Measurements from ENCODE around the gene STRADA. TPM values are rescaled to one million over a fixed set of nuclear protein-coding genes. Genes with fewer than 3 reads are reported as not detected.
A peak's percentile ranks its signal among the peaks of the same experiment; 100 is the strongest.

Gene STRADA
- polyA plus RNA-seq, 3 donors from 2014 or later = 22.3 to 34.9 (median 33.0) TPM

DNA sequence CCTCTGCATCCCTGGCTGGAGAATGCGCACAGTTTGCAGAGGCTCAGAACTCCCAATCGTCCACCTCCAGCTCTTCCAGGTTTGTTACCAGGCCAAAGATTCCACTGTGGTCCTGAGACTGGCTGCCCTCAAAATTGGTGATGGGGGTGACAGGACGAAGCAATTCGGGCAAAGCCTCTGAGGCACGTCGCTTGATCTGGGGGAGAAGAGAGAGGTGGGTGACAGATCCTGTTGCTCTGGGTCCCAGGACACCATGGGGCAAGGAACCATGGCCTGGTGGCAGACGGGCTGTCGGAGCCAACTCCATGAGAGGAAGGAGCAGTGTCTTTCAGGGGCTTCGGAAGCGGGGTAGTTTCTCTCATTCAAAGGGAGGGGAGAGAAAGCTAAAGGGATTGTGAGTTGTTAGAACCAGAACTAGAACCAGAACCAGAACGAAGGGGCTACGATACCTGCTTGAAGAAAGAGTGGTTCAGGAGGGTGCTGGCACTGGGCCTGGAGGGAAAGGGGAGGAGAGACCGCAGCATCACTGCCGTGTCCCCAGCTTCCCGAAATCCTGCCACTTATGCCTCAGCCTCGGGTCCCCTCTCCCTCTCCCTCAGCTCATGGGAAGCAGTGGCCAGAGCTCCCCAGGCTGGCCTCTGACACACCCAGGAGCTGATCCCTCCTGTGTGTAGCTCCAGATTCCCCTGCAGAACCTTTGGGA, 37.9 kb downstream of the STRADA start:
- DNase-seq = no peak
- no peaks in the 10 kb centered on the region for H3K9me3 Mint-ChIP-seq
- peaks cover 68 to 72% of the 10 kb centered on the region in 2 donors for H3K4me1 Mint-ChIP-seq
- H3K4me3 Mint-ChIP-seq = peak overlapping the region; percentile 63 to 95 (median 91)
- peaks cover 13 to 31% (median 17%) of the 10 kb centered on the region in 3 donors for H3K27me3 Mint-ChIP-seq (ENCODE audit: low read depth in 3 of 3)
- H3K36me3 Mint-ChIP-seq = peaks cover 0 to 13% (median 6%) of the 10 kb centered on the region in 3 donors
- H3K27ac Mint-ChIP-seq = peak overlapping the region; percentile 91 to 99 (median 96)

DNA sequence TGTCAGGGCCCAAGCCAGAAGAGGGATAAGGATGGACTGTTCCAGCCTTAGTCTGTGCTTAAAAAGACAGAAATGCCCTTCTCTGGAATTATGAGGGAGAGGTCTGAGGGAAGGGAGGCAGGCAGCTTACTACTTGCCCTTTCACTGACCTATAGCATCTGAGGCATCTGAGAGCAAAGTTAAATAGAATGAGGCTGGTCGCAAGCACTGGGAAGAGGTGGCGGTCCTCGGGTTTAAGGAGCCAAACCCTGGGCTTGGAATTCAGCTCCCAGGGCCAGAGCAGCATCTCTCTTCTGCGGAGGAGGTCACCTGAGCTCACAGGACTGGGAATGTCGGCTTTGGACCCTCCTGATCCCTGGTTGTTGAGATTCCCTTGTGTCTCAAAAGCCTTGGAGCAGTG, 38.6 kb downstream of the STRADA start:
- Mint-ChIP-seq H3K36me3 (peaks cover under 1 to 15% (median 6%) of the 10 kb centered on the region in 3 donors), H3K9me3 (no peaks in the 10 kb centered on the region), H3K27me3 (ENCODE audit: low read depth in 3 of 3) (peaks cover 20 to 34% (median 22%) of the 10 kb centered on the region in 3 donors), H3K4me3 (peak overlapping the region; percentile 90 to 95 (median 92)), H3K4me1 (peaks cover 62 to 65% of the 10 kb centered on the region in 2 donors), H3K27ac (peak overlapping the region; percentile 91 to 99 (median 96))
- DNase-seq = no peak

DNA sequence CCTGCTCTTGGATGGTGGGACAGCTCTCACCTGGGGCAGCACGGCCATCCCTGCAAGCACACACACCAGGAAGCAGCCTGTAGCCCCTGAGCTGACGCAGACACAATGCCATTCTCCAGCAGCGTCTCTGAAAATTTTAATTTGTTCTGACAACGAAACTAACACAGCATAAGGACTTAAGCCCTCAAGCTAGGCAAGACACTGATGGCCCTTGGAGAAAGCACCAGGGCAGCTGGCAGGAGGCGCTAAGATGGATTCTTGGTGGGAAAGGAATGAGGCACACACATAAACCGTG, 38.9 kb downstream of the STRADA start:
- Mint-ChIP-seq H3K9me3 (no peaks in the 10 kb centered on the region), H3K4me1 (peaks cover 66 to 67% of the 10 kb centered on the region in 2 donors), H3K27ac (peak overlapping the region; percentile 91 to 99 (median 96)), H3K27me3 (ENCODE audit: low read depth in 3 of 3) (peaks cover 23 to 37% (median 26%) of the 10 kb centered on the region in 3 donors), H3K36me3 (peaks cover 3 to 18% (median 9%) of the 10 kb centered on the region in 3 donors), H3K4me3 (peak overlapping the region; percentile 90 to 95 (median 92))
- no peak for DNase-seq

DNA sequence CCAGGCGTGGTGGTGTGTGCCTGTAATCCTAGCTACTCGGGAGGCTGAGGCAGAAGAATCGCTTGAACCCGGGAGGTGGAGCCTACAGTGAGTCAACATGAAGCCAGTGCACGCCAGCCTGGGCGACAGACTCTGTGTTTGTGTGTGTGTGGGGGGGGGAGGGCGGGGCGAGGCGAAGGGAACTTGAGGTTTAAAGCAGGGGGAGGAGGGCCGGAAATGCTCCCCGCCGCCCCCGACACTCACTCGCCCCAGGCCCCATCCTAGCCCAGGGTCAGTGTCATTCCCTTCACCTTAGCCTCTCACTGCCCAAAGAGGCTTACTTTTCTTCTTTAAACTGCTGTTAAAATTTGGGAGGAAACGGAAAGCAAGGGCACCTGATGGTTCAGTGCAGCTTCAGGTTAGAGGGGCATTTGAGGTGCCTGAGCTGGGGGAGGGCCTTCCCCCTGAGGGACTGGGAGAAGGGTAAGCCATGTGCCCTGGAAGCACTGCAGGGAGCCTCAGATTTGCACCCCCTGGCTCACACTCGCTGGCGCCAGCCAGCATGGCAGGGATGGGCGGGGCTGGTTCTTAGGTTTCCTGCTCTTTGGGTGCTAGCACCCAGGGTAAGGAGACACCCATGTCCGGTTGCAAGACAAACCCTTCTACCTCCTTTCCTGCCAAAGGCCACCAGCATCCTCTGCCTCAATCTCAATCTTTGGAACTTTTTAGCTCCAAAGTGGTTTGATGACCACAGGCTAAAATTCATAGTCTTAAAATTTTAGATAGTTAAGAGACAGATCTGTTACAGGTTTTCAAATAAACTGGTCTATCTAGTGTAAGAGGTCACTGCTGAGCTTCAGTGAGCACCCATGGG, 39.5 kb downstream of the STRADA start:
- Mint-ChIP-seq H3K9me3 (no peaks in the 10 kb centered on the region), H3K27me3 (ENCODE audit: low read depth in 3 of 3) (peaks cover 29 to 43% (median 29%) of the 10 kb centered on the region in 3 donors), H3K4me3 (peak overlapping the region; percentile 90 to 95 (median 92)), H3K4me1 (peaks cover 67 to 69% of the 10 kb centered on the region in 2 donors), H3K27ac (peak overlapping the region; percentile 91 to 99 (median 96)), H3K36me3 (peaks cover 3 to 18% (median 9%) of the 10 kb centered on the region in 3 donors)
- DNase-seq = peak; percentile 76 to 79 (median 79)

DNA sequence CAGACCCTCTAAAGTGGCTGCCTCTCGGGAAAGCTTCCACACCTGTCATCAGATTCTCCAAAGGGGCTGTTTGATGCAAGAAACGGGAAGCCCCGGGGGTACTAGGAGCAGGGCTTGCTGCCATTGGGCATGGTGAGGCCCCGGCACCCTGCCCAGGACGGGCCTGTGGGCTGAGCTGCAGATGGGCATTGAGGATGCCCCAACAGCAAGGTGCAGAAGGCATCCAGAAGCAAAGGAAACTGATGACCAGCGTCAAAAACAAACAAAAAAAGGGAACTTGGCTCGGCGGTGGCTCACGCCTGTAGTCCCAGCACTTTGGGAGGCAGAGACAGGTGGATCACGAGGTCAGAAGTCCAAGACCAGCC, 40.2 kb downstream of the STRADA start:
- peaks cover 3 to 21% (median 9%) of the 10 kb centered on the region in 3 donors for H3K36me3 Mint-ChIP-seq
- DNase-seq = no peak
- H3K9me3 Mint-ChIP-seq = no peaks in the 10 kb centered on the region
- H3K27ac Mint-ChIP-seq = peak overlapping the region; percentile 91 to 99 (median 96)
- H3K4me1 Mint-ChIP-seq = peaks cover 67 to 69% of the 10 kb centered on the region in 2 donors
- peaks cover 31 to 43% (median 33%) of the 10 kb centered on the region in 3 donors for H3K27me3 Mint-ChIP-seq (ENCODE audit: low read depth in 3 of 3)
- H3K4me3 Mint-ChIP-seq = peak overlapping the region; percentile 90 to 95 (median 92)

DNA sequence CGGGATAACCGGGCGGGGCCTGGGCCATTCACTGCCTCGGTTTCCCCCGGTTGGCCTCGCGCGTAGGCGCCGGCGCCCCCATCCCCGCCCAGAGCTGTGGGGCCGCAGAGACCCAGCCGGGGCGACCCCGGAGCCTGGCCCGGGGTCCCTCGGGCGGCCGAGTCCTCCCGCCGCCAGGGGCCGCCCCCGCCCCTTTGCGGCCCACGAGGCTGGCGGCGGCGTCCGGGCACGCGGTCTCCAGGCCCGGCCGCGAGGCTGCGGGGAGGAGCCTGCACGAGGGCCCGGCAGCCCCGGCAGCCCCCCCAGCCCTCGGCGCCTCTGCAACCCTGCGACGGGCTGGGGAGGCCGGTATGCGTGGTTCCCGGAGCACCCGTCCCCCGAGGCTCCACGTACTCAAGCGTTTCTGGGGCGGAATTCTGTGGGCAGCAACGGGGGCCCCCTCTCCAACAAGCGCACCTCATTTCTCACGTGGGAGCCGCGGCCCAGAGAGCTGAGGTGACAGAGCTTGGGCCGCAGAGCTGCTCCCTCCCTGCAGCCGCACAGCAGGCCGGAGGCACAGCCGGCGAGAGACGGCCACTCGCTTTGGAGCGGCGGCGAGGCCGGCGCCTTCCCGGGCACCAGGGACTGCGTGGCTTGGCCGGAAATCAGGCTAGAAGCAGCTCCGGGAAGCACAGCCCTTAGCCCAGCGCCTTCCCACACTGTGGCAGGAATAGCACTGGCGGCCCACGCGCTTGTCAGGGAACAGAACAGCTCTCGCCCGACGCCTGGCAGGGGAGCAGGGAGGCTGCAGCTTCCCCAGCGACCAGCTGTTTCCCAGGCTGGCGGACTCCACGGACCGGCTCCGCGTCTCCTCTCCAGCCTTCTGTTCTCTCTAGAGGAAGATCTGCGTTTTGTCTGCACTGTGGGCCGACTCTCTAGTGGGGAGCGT, 40.8 kb downstream of the STRADA start:
- DNase-seq = peak; percentile 78 to 81 (median 80)
- Mint-ChIP-seq H3K27me3 (ENCODE audit: low read depth in 3 of 3) (peaks cover 36 to 40% (median 37%) of the 10 kb centered on the region in 3 donors), H3K4me1 (peaks cover 67 to 69% of the 10 kb centered on the region in 2 donors), H3K36me3 (peaks cover 3 to 26% (median 9%) of the 10 kb centered on the region in 3 donors), H3K27ac (peak overlapping the region; percentile 91 to 99 (median 96)), H3K9me3 (no peaks in the 10 kb centered on the region), H3K4me3 (peak overlapping the region; percentile 90 to 95 (median 92))

DNA sequence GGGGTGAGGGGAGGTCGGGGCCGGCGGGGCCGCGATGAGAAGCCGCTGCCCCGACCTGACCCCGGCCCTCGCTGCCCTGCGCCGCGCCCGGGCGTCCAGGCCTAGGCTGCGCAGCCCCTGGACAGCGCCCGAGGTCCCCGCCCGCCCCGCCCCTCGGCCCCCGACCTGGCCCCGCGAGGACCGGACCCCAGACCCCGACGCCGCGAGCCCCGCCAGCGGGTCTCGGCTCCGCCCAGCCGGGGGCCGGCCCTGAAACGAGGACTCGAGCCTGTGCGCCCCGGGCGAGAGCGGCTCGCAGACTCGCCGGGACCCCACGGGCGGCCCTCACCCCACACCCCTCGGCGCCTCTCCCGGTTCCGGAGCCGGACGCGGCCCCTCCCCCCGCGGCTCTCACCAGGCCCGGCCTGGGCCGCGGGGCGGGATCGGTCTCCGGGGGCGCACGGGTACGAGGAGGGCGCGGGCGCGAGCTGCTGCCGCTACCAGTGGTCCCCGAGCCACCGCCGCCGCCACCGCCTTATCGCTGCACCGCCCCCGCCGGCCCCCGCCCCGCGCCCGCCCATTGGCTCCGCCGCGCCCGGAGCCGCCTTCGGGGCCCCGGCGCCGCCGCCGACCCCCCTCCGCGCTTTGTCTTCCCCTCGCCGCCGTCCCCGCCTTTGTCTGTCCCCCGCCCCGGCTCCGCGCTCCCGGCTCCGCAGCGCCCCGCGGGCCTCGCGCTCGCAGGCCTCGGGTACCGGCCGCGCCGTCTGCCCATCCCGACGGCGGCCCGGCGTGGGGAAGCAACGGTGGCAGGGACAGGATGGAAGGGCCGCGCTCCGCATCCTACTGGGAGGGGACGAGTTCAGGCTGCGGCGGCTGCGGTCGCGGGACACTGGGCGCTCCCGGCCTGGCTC, 41.7 kb downstream of the STRADA start, which contains the start of gene LIMD2:
Gene LIMD2 (minus strand): TSS at position 488 of the 890 bp plus-strand sequence. CDS start 827 bp downstream, outside the sequence.
- Mint-ChIP-seq H3K4me1 (peaks cover 67 to 69% of the 10 kb centered on the region in 2 donors), H3K27me3 (ENCODE audit: low read depth in 3 of 3) (peaks cover 39 to 45% (median 39%) of the 10 kb centered on the region in 3 donors), H3K36me3 (peaks cover 3 to 22% (median 9%) of the 10 kb centered on the region in 3 donors), H3K4me3 (peak within 1 kb of the TSS; percentile 92 to 99 (median 97)), H3K27ac (peak within 1 kb of the TSS; percentile 91 to 99 (median 96)), H3K9me3 (no peaks in the 10 kb centered on the region)
- DNase-seq = peak; percentile 79 to 84 (median 84)

DNA sequence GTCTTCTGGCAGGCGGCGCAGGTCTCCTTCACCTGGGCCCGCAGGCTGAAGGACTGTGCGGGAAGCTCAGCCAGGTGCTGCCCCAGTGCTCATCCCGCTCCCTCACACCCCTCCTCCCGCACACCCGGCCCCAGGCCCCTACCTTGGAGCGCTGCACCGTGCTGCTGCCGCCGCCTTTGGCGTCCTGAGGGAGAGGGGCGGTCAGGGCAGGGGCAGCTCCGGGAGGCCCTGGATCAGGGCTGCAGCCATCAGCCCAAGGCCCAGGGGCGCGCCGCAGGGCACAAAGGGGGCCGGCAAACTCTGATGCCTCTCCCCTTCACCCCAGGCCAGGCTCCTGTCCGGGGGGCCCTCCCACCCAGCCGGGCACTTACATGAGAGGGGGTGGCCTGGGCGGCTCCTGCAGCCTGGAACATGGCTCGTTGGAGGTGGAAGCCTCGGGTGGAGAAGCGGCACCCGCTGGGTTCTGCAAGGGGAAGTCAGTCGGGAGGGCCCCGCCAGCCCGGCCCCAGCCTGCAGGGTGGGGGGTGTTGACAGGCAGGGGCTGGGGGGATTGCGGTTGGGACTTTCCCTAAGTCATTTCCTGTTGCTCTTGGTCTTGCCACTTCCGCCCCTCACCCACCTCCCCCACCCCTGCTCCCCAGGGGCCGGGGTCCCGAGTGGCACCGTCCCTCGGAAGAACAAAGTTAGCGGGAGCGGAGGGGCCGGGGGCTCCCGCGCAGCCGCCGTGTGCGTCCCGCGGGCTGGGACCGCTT, 42.5 kb downstream of the STRADA start:
- DNase-seq = peak; percentile 93 to 95 (median 94)
- H3K27me3 Mint-ChIP-seq (ENCODE audit: low read depth in 3 of 3) = peaks cover 39 to 52% (median 40%) of the 10 kb centered on the region in 3 donors
- H3K36me3 Mint-ChIP-seq = peaks cover 3 to 22% (median 9%) of the 10 kb centered on the region in 3 donors
- H3K4me3 Mint-ChIP-seq = peak overlapping the region; percentile 96 to 99 (median 97)
- peaks cover 70 to 73% of the 10 kb centered on the region in 2 donors for H3K4me1 Mint-ChIP-seq
- H3K27ac Mint-ChIP-seq = peak overlapping the region; percentile 92 to 99 (median 97)
- no peaks in the 10 kb centered on the region for H3K9me3 Mint-ChIP-seq

DNA sequence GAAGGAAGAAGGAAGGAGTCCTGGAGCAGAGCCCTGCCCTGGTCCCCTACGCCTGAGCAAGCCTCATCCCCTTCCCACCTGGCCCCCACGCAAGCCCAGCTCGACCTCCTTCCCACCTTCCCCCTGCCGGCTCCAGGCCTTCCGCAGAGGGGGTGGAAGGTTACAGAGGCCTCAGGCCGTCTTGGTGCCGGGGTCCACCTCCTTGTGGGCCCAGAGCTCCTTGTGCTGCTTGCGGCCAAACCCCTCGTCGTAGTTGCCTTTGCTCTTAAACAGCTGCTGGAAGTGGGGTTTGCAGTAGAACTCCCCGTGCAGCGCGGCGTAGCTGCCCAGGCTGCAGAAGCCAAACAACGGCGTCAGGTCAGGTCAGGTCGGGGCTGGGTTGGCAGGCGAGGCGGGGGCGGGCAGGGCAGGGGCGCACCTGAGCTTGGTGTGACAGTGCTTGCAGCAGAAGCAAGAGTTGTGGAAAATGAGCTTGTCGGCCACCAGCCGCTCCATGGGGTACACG, 43.2 kb downstream of the STRADA start:
- Mint-ChIP-seq H3K27ac (peak overlapping the region; percentile 92 to 99 (median 98)), H3K9me3 (no peaks in the 10 kb centered on the region), H3K4me3 (peak overlapping the region; percentile 96 to 99 (median 97)), H3K27me3 (ENCODE audit: low read depth in 3 of 3) (peaks cover 39 to 53% (median 40%) of the 10 kb centered on the region in 3 donors), H3K36me3 (peaks cover 3 to 18% (median 4%) of the 10 kb centered on the region in 3 donors), H3K4me1 (peaks cover 68 to 69% of the 10 kb centered on the region in 2 donors)
- peak in 2 of 3 donors; percentile 12 to 33 for DNase-seq

DNA sequence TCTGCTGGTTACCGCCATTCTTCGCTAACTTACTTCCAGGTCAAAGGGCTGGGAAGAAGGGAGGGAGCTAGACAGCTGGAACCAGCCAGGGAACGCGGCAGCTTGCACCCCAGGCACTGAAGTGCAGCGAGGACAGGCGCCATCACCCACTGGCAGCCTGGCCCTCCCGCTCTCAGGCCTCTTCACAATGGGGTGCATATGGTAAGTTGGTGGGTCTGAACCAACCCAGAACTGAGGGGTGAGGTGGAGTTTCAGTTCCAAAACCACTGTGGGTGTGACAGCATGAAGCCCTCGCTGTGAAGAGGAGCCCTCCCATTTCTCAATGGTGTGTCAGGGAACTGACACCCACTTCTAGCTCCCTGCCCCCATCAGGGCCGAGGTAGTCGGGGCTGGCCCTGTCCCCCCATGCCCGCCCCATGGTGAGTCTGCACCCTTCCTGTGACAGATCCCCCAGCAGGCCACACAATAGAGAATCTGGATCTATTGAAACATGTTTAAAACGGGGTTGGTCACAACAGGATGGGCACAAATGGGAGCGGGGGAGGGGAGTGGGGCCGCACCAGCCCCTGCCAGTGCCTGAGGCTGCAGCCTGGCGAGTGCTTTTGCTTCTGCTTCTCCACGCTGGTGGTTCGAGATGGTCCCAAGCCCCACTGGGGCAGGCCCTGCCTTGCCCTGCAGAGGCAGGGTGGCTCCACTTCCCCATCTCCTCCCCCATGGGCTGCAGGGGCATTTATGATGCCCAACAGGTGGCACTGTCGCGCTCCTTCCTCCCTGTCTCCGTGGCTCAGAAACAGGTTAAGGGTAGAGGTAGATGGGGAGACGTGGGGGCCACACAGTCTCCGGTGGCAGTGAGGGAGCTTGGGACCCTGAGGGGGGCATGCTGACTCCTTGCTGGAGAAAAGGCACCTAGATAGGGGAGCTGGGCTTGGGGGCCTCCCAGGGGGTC, 44.0 kb downstream of the STRADA start:
- Mint-ChIP-seq H3K9me3 (no peaks in the 10 kb centered on the region), H3K36me3 (peaks cover 3 to 16% (median 4%) of the 10 kb centered on the region in 3 donors), H3K27ac (peak overlapping the region; percentile 92 to 99 (median 98)), H3K4me3 (peak overlapping the region; percentile 96 to 99 (median 97)), H3K27me3 (ENCODE audit: low read depth in 3 of 3) (peaks cover 39 to 53% (median 40%) of the 10 kb centered on the region in 3 donors), H3K4me1 (peaks cover 66 to 69% of the 10 kb centered on the region in 2 donors)
- peak; percentile 82 to 87 (median 85) for DNase-seq
